ENCODE results near the gene GUCD1.

The GUCD1 gene

GRCh38 chr22:24525416-24526037, 29.4 kb downstream of the GUCD1 start:
- peak in 11 of 14 donors; percentile 8 to 61 (median 30) for DNase-seq

GRCh38 chr22:24523873-24524272, 31.1 kb downstream of the GUCD1 start:
- no peak for DNase-seq

GRCh38 chr22:24521791-24522245, 33.1 kb downstream of the GUCD1 start:
- peak in 1 of 14 donors; percentile 60 for DNase-seq

GRCh38 chr22:24519496-24519895, 35.4 kb downstream of the GUCD1 start:
- DNase-seq = no peak

GRCh38 chr22:24518771-24519485, 36.0 kb downstream of the GUCD1 start:
- no peak for DNase-seq

GRCh38 chr22:24518228-24518627, 36.7 kb downstream of the GUCD1 start:
- DNase-seq = no peak

- DNase-seq = no peak
Observed at GRCh38 chr22:24517446-24517845, 37.5 kb downstream of the GUCD1 start.

GRCh38 chr22:24516301-24516737, 38.6 kb downstream of the GUCD1 start:
- DNase-seq = no peak

- DNase-seq = no peak
Observed at GRCh38 chr22:24515027-24515338, 40.0 kb downstream of the GUCD1 start.

- no peak for DNase-seq
Observed at GRCh38 chr22:24514241-24515026, 40.5 kb downstream of the GUCD1 start.

GRCh38 chr22:24513378-24514240, 41.3 kb downstream of the GUCD1 start:
- DNase-seq = no peak

- DNase-seq = no peak
Observed at GRCh38 chr22:24512043-24512442, 42.9 kb downstream of the GUCD1 start.

- no peak for DNase-seq
Observed at GRCh38 chr22:24510637-24511625, 44.0 kb downstream of the GUCD1 start.

GRCh38 chr22:24507716-24508115, 47.2 kb downstream of the GUCD1 start:
- no peak for DNase-seq

- DNase-seq = no peak
Observed at GRCh38 chr22:24506802-24507438, 48.0 kb downstream of the GUCD1 start.

- DNase-seq = no peak
Observed at GRCh38 chr22:24504956-24505736, 49.8 kb downstream of the GUCD1 start.

GRCh38 chr22:24504540-24504939, 50.4 kb downstream of the GUCD1 start:
- DNase-seq = no peak

GRCh38 chr22:24503843-24504338, 51.0 kb downstream of the GUCD1 start:
- no peak for DNase-seq

GRCh38 chr22:24503137-24503842, 51.6 kb downstream of the GUCD1 start:
- peak in 6 of 14 donors; percentile 6 to 46 (median 12) for DNase-seq
